Smooth muscle cell (in vitro differentiated cells): ENCODE data around the gene BMP5. TPM values are rescaled to one million over a fixed set of nuclear protein-coding genes. Genes with fewer than 3 reads are reported as not detected.

ENCODE experiments used
- DNase-seq: peaks from one replicate; lab custom pipeline; 2025; ENCODE audit not compliant: unreplicated experiment; lab: John Stamatoyannopoulos, UW
- H2AFZ ChIP-seq: fragments of 200-600 bp; sonication (generic); 2 replicates; pipeline ENCODE4 v1.6.0; 2016; ENCODE audit warnings: antibody characterized with exemption, low read depth, mild to moderate bottlenecking
- H3F3A ChIP-seq: fragments of 200-600 bp; sonication (generic); 2 replicates; pipeline ENCODE4 v1.6.0; 2017; ENCODE audit warnings: antibody characterized with exemption, low read depth
- H3K27ac ChIP-seq: fragments of 200-600 bp; sonication (generic); 2 replicates; pipeline ENCODE4 v1.5.1; 2016; ENCODE audit warnings: low read depth, mild to moderate bottlenecking
- H3K27me3 ChIP-seq: fragments of 200-600 bp; sonication (generic); 2 replicates; pipeline ENCODE4 v1.6.1; 2016; ENCODE audit warnings: low read depth, mild to moderate bottlenecking
- H3K36me3 ChIP-seq: fragments of 200-600 bp; sonication (generic); 2 replicates; pipeline ENCODE4 v1.5.1; 2016; ENCODE audit warnings: low read depth
- H3K4me1 ChIP-seq: fragments of 200-600 bp; sonication (generic); 2 replicates; pipeline ENCODE4 v1.5.1; 2016; ENCODE audit warnings: low read depth
- H3K4me2 ChIP-seq: fragments of 200-600 bp; sonication (generic); 2 replicates; pipeline ENCODE4 v1.6.0; 2016; ENCODE audit warnings: mild to moderate bottlenecking
- H3K4me3 ChIP-seq: fragments of 200-600 bp; sonication (generic); 2 replicates; pipeline ENCODE4 v1.5.1; 2016; ENCODE audit warnings: mild to moderate bottlenecking
- H3K79me2 ChIP-seq: fragments of 200-600 bp; sonication (generic); 2 replicates; pipeline ENCODE4 v1.6.0; 2016; ENCODE audit warnings: low read depth, mild to moderate bottlenecking
- H3K9ac ChIP-seq: fragments of 200-600 bp; sonication (generic); 2 replicates; pipeline ENCODE4 v1.6.0; 2016; ENCODE audit warnings: low read depth
- H3K9me3 ChIP-seq: fragments of 200-600 bp; sonication (generic); replicated peaks from 2 replicates; pipeline ENCODE4 v1.5.1; 2016; ENCODE audit warnings: low read depth
- H4K20me1 ChIP-seq: fragments of 200-600 bp; sonication (generic); 2 replicates; pipeline ENCODE4 v1.6.0; 2016; ENCODE audit warnings: low read depth
- WGBS: methylation state at CpG from one replicate; pipeline ENCODE4 v1.1.7; 2016; ENCODE audit warnings: low lambda C conversion rate; 5-methylcytosine and 5-hydroxymethylcytosine counted together
- polyA plus RNA-seq: library from polyadenylated mRNA; unstranded; fragments of >200 nt; fragmentation: Nextera tagmentation; extraction: Ambion mirVana; gene quantifications from 2 replicates; pipeline ENCODE4 v1.2.1, GENCODE V29; 2016
- total RNA-seq: library from RNA; depleted of rRNA; stranded (reverse); fragments of >200 nt; gene quantifications from 2 replicates; pipeline ENCODE4 v1.2.3, GENCODE V29; 2014
- TF ChIP-seq, protein P1 (sequence below): fragments of 200-600 bp; sonication (generic); IDR thresholded peaks from 2 replicates; pipeline ENCODE4 v1.5.1; 2017; ENCODE audit warnings: borderline replicate concordance, mild to moderate bottlenecking, antibody characterized with exemption; ENCODE audit not compliant: insufficient read depth, poor library complexity, severe bottlenecking

BMP5 gene
- 3.2 and 3.5 TPM in 2 replicates for total RNA-seq
- polyA plus RNA-seq, result 0.07 and 3.5 TPM in 2 replicates

DNA sequence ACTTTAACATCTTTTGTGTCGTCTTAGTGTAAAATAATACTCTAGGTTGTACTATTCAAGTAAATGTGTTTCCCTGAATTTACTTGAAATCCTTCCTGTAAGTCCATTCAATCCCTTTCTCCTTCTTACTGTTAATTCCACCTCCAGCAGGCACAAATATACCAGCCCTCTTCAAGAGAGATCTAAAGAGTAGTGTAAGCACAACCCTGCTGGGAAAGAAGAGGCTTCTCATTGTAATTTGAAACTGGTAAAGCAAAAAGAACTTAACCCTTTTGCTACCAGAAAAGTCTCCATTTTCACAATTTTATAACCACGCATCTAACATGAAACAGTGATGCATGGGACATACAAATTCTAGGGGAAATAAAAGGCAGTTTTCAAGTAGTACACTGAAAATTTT, at the start of gene BMP5:
TSS of gene BMP5 (minus strand) at position 191 of the 400 bp plus-strand sequence. CDS start 725 bp downstream, outside the sequence.
- no peaks in the 10 kb centered on the region for H3K9me3 ChIP-seq
- no peak within 1 kb of the TSS for H3K9ac ChIP-seq
- TF ChIP-seq, protein P1, sequence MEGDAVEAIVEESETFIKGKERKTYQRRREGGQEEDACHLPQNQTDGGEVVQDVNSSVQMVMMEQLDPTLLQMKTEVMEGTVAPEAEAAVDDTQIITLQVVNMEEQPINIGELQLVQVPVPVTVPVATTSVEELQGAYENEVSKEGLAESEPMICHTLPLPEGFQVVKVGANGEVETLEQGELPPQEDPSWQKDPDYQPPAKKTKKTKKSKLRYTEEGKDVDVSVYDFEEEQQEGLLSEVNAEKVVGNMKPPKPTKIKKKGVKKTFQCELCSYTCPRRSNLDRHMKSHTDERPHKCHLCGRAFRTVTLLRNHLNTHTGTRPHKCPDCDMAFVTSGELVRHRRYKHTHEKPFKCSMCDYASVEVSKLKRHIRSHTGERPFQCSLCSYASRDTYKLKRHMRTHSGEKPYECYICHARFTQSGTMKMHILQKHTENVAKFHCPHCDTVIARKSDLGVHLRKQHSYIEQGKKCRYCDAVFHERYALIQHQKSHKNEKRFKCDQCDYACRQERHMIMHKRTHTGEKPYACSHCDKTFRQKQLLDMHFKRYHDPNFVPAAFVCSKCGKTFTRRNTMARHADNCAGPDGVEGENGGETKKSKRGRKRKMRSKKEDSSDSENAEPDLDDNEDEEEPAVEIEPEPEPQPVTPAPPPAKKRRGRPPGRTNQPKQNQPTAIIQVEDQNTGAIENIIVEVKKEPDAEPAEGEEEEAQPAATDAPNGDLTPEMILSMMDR, result no peak
- H2AFZ ChIP-seq, result peak within 1 kb of the TSS; percentile 76
- WGBS, result 27% methylated on average over 2 of the region's 2 CpGs
- DNase-seq, result no peak
- no peaks in the 10 kb centered on the region for H3K36me3 ChIP-seq
- H3K4me1 ChIP-seq, result peaks cover 45% of the 10 kb centered on the region
- peak within 1 kb of the TSS; percentile 18 for H3K4me2 ChIP-seq
- no peaks in the 10 kb centered on the region for H3F3A ChIP-seq
- H3K27me3 ChIP-seq, result no peaks in the 10 kb centered on the region
- no peak within 1 kb of the TSS for H3K27ac ChIP-seq
- H3K79me2 ChIP-seq, result peaks cover 19% of the 10 kb centered on the region
- peak within 1 kb of the TSS; percentile 55 for H3K4me3 ChIP-seq
- H4K20me1 ChIP-seq, result no peaks in the 10 kb centered on the region

DNA sequence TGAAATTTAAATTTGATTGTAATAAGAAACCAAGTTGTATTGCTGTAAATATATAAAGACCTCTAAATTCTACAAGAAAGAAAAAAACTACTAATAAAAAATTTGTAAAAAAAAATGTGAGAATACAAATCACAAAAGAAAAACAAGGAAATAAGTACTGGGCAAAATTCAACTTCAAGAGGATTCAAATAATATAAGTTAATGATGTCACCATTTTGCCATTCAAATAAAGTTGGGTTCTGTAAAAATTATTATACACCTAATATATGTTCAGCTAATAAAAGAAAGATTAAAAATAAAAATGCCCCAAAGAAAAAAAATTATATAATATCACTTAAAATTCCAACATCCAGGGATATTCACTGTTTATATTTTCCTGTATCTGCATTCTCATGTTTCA, 47.0 kb upstream of the BMP5 start:
- H3F3A ChIP-seq, result no peaks in the 10 kb centered on the region
- H3K4me1 ChIP-seq, result no peaks in the 10 kb centered on the region
- no peak for DNase-seq
- H3K9me3 ChIP-seq, result no peaks in the 10 kb centered on the region
- no peak overlapping the region for H3K4me2 ChIP-seq
- H4K20me1 ChIP-seq, result no peaks in the 10 kb centered on the region
- H3K4me3 ChIP-seq, result no peak overlapping the region
- TF ChIP-seq, protein P1, result no peak
- no peak overlapping the region for H3K27ac ChIP-seq
- H3K36me3 ChIP-seq, result no peaks in the 10 kb centered on the region
- H3K27me3 ChIP-seq, result no peaks in the 10 kb centered on the region
- no peak overlapping the region for H3K9ac ChIP-seq
- H2AFZ ChIP-seq, result no peak overlapping the region
- H3K79me2 ChIP-seq, result no peaks in the 10 kb centered on the region

DNA sequence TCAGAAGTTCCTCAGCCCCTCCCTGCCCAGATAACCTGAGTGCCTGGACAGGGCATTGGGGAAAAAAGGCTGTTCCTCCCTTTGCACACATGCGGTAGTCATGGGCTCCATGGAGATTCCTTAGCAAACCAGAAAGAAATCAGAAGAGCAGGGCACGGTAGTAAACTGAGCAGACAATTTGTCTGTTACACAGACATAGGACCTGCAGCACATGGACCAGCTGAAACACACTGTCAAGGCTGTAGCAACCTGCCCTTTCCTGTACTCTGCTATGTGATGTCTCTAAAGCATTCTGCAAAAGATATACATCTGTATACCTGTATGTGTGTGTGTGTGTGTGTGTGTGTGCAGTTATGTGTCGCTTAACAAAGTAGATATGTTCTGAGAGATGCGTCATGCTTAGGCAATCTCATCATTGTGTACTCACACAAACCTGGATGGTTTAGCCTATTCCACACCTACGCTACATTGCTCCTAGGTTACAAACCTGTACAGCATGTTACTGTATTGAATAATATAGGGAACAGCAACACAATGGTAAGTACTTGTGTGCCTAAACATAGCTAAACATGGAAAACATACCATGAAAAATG, 44.4 kb upstream of the BMP5 start:
- no peak overlapping the region for H3K27ac ChIP-seq
- no peak overlapping the region for H3K4me3 ChIP-seq
- 74% methylated on average over 5 of the region's 5 CpGs for WGBS
- TF ChIP-seq, protein P1, result no peak
- H3K36me3 ChIP-seq, result no peaks in the 10 kb centered on the region
- no peaks in the 10 kb centered on the region for H3F3A ChIP-seq
- H3K79me2 ChIP-seq, result no peaks in the 10 kb centered on the region
- no peaks in the 10 kb centered on the region for H3K9me3 ChIP-seq
- no peaks in the 10 kb centered on the region for H3K27me3 ChIP-seq
- H2AFZ ChIP-seq, result no peak overlapping the region
- no peak overlapping the region for H3K9ac ChIP-seq
- H4K20me1 ChIP-seq, result no peaks in the 10 kb centered on the region
- DNase-seq, result no peak
- H3K4me2 ChIP-seq, result no peak overlapping the region
- no peaks in the 10 kb centered on the region for H3K4me1 ChIP-seq

DNA sequence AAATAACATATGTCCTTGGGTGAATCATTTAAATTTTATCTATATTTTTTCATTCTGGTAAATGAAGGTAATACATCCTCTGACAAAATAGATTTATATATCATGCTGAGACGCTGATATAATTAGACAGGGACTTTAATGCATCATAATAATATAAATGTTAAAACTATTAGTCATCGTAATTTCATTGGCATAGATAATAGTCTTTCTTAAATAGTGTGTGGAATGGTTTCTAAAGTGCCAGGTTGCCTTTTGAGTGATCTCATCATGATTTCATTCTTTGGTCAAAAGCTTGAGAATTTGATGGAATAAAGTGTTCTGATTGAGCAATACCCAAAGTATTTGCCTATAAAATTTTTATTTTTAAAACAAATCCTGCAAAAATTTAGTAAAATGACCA, 43.2 kb upstream of the BMP5 start:
- Histone ChIP-seq H3K4me1 (no peaks in the 10 kb centered on the region), H3K9me3 (no peaks in the 10 kb centered on the region), H3K9ac (no peak overlapping the region), H2AFZ (no peak overlapping the region), H3K4me2 (no peak overlapping the region), H4K20me1 (no peaks in the 10 kb centered on the region), H3F3A (no peaks in the 10 kb centered on the region), H3K27ac (no peak overlapping the region), H3K27me3 (no peaks in the 10 kb centered on the region), H3K4me3 (no peak overlapping the region), H3K79me2 (no peaks in the 10 kb centered on the region), H3K36me3 (no peaks in the 10 kb centered on the region)
- TF ChIP-seq, protein P1, result no peak
- no peak for DNase-seq
- 47% methylated on average over 2 of the region's 2 CpGs for WGBS
